H1 (cell line): ENCODE data around the gene SLC7A8.

Experiments
- EZH2 ChIP-seq: fragments of 200-600 bp; sonication (generic); IDR thresholded peaks from 2 replicates; pipeline ENCODE4 v1.7.1; 2012; ENCODE audit warnings: low read depth, mild to moderate bottlenecking, moderate library complexity, low read length, inconsistent platforms; ENCODE audit not compliant: severe bottlenecking
- POLR2AphosphoS5 ChIP-seq: IDR thresholded peaks from 2 replicates; pipeline ENCODE4 v1.6.1; 2011; ENCODE audit warnings: low read depth, low read length
- POU5F1 ChIP-seq: IDR thresholded peaks from 2 replicates; pipeline ENCODE4 v1.6.1; 2011; ENCODE audit warnings: low read depth, mild to moderate bottlenecking, low read length, moderate library complexity
- TF ChIP-seq, protein P1 (sequence below), 3 experiments: IDR thresholded peaks; 1 replicate in 2 of 3; 2 replicates in 1 of 3; pipeline versions ENCODE4 v1.5.1 to v1.6.1; 2011; ENCODE audit warnings: low read length in 3 of 3, mild to moderate bottlenecking in 3 of 3, inconsistent platforms in 2 of 3, low read depth in 1 of 3, moderate library complexity in 1 of 3; ENCODE audit not compliant: insufficient read depth in 1 of 3; ENCODE audit errors: control extremely low read depth in 1 of 3
- TF ChIP-seq, protein P2 (sequence below): IDR thresholded peaks from 2 replicates; pipeline ENCODE4 v1.6.1; 2011; ENCODE audit warnings: low read depth, mild to moderate bottlenecking, low read length; ENCODE audit not compliant: insufficient read depth
- TF ChIP-seq, protein P3 (sequence below): IDR thresholded peaks from 2 replicates; pipeline ENCODE4 v1.6.1; 2012; ENCODE audit warnings: low read length, inconsistent platforms

DNA sequence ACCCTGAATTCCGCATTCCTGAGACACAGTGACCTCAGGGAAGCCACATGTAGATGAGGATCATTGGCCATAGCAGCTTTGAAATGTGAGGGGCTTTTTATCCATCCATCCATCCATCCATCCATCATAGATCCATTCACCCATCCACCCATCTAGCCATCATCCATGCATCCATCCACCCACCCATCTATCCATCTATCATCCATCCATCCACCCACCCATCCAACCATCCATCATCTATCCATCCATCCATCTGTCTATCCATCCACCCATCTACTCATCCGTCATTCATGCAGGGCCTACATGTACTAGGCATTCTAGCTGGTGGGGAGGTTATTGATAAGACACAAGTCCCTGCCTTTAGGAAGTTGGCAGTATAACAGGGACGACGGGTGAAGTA, 36.5 kb downstream of the SLC7A8 start:
- TF ChIP-seq, protein P1, sequence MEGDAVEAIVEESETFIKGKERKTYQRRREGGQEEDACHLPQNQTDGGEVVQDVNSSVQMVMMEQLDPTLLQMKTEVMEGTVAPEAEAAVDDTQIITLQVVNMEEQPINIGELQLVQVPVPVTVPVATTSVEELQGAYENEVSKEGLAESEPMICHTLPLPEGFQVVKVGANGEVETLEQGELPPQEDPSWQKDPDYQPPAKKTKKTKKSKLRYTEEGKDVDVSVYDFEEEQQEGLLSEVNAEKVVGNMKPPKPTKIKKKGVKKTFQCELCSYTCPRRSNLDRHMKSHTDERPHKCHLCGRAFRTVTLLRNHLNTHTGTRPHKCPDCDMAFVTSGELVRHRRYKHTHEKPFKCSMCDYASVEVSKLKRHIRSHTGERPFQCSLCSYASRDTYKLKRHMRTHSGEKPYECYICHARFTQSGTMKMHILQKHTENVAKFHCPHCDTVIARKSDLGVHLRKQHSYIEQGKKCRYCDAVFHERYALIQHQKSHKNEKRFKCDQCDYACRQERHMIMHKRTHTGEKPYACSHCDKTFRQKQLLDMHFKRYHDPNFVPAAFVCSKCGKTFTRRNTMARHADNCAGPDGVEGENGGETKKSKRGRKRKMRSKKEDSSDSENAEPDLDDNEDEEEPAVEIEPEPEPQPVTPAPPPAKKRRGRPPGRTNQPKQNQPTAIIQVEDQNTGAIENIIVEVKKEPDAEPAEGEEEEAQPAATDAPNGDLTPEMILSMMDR (IDR thresholded peaks at IDR 0.05; ENCODE audit: control extremely low read depth in 1 of 3, insufficient read depth in 1 of 3, low read depth in 1 of 3, low read length in 3 of 3), result no peak
- no peak for TF ChIP-seq POLR2AphosphoS5
- TF ChIP-seq, protein P2, sequence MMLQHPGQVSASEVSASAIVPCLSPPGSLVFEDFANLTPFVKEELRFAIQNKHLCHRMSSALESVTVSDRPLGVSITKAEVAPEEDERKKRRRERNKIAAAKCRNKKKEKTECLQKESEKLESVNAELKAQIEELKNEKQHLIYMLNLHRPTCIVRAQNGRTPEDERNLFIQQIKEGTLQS, result no peak
- TF ChIP-seq POU5F1, result no peak
- TF ChIP-seq, protein P3, sequence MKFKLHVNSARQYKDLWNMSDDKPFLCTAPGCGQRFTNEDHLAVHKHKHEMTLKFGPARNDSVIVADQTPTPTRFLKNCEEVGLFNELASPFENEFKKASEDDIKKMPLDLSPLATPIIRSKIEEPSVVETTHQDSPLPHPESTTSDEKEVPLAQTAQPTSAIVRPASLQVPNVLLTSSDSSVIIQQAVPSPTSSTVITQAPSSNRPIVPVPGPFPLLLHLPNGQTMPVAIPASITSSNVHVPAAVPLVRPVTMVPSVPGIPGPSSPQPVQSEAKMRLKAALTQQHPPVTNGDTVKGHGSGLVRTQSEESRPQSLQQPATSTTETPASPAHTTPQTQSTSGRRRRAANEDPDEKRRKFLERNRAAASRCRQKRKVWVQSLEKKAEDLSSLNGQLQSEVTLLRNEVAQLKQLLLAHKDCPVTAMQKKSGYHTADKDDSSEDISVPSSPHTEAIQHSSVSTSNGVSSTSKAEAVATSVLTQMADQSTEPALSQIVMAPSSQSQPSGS, result no peak
- no peak for TF ChIP-seq EZH2
